K562 (cell line): ENCODE data around the gene SMG6. TPM values are rescaled to one million over a fixed set of nuclear protein-coding genes. Genes with fewer than 3 reads are reported as not detected.
A peak's percentile ranks its signal among the peaks of the same experiment; 100 is the strongest.

Experiments used
- ATAC-seq: fragments of 200-7000 bp; cut with Tn5 transposase; 3 replicates; pipeline ENCODE4 v1.9.1; 2020; ENCODE audit warnings: moderate library complexity
- BruUV-seq: library from RNA; stranded (reverse); fragments of 400-500 nt; replicated peaks from 2 replicates; lab custom pipeline; 2021; lab: Mats Ljungman, UMichigan
- CTCF ChIA-PET: fragments of 300-600 bp; formaldehyde crosslinking; extraction: SDS; loops from one replicate; lab custom pipeline; 2021; ENCODE audit warnings: low intra/inter-chr PET ratio; lab: Yijun Ruan, JAX
- POLR2A ChIA-PET: fragments of 300-600, 350-650 bp; sonication (Branson Sonifier 250); formaldehyde crosslinking; extraction: SDS; loops from one replicate; lab custom pipeline; 2021; ENCODE audit warnings: antibody characterized with exemption, inconsistent platforms; lab: Yijun Ruan, JAX
- DNase-seq, 4 experiments: peaks; one replicate each; pipeline versions ENCODE4 v3.0.0 to v3.0.0-alpha.2; 2011 to 2018; ENCODE audit warnings: low spot score in 3 of 4, mixed read lengths in 3 of 4; ENCODE audit errors: extremely low read depth in 1 of 4
- FAIRE-seq: peaks from 2 replicates; lab custom pipeline; 2011; peaks lifted over from hg19 to GRCh38; lab: Jason Lieb, UNC
- H2AFZ ChIP-seq: 2 replicates; pipeline ENCODE4 v1.6.0; 2011; ENCODE audit warnings: low read depth, low read length, control low read depth, inconsistent platforms
- H3K27ac ChIP-seq: fragments of 200-600 bp; 3 replicates; pipeline ENCODE4 v1.8.0; 2011; ENCODE audit warnings: low read depth, mild to moderate bottlenecking, control low read depth, inconsistent platforms, low read length, moderate library complexity, mixed read lengths; ENCODE audit errors: extremely low read depth
- H3K27me3 ChIP-seq, 2 experiments: fragments of 300-600 bp in 1 of 2; 2 replicates in 1 of 2; 3 replicates in 1 of 2; pipeline versions ENCODE4 v1.6.0 to v1.8.0; 2011; ENCODE audit warnings: inconsistent platforms in 2 of 2, low read length in 2 of 2, mild to moderate bottlenecking in 1 of 2, mixed read lengths in 1 of 2, moderate library complexity in 1 of 2; ENCODE audit not compliant: control insufficient read depth in 2 of 2, insufficient read depth in 2 of 2
- H3K36me3 ChIP-seq: fragments of 300-600 bp; 3 replicates; pipeline ENCODE4 v1.8.0; 2011; ENCODE audit warnings: mild to moderate bottlenecking, low read length, inconsistent platforms; ENCODE audit not compliant: control insufficient read depth, insufficient read depth
- H3K4me1 ChIP-seq, 2 experiments: fragments of 200-600 bp in 1 of 2; replicated peaks in 1 of 2; 2 replicates in 1 of 2; 3 replicates in 1 of 2; pipeline versions ENCODE4 v1.5.1 to v1.8.0; 2011; ENCODE audit warnings: inconsistent platforms in 2 of 2, low read length in 2 of 2, mild to moderate bottlenecking in 1 of 2, mixed read lengths in 1 of 2, moderate library complexity in 1 of 2; ENCODE audit not compliant: control insufficient read depth in 2 of 2, insufficient read depth in 2 of 2
- H3K4me2 ChIP-seq: 2 replicates; pipeline ENCODE4 v1.6.1; 2011; ENCODE audit warnings: low read length, control low read depth, inconsistent platforms, mixed read lengths; ENCODE audit not compliant: insufficient read depth
- H3K4me3 ChIP-seq: fragments of 200-600 bp; sonication (generic), shearing (Covaris generic); 2 replicates; pipeline ENCODE4 v1.5.1; 2016; ENCODE audit warnings: control low read depth, inconsistent platforms
- H3K79me2 ChIP-seq: fragments of 200-600 bp; 3 replicates; pipeline ENCODE4 v1.8.0; 2011; ENCODE audit warnings: low read length, inconsistent platforms; ENCODE audit not compliant: control insufficient read depth, insufficient read depth
- H3K9ac ChIP-seq, 2 experiments: 2 replicates each; pipeline versions ENCODE4 v1.6.0 to v1.6.1; 2011; ENCODE audit warnings: low read depth in 2 of 2, low read length in 2 of 2, control low read depth in 1 of 2, inconsistent platforms in 1 of 2, mild to moderate bottlenecking in 1 of 2, mixed read lengths in 1 of 2; ENCODE audit not compliant: insufficient read depth in 1 of 2
- H3K9me1 ChIP-seq: one replicate; pipeline ENCODE4 v1.6.0; 2011; ENCODE audit warnings: inconsistent platforms, mild to moderate bottlenecking, low read length, moderate library complexity; ENCODE audit not compliant: control insufficient read depth, insufficient read depth
- H3K9me3 ChIP-seq: replicated peaks from 2 replicates; pipeline ENCODE4 v1.5.1; 2011; ENCODE audit warnings: low read depth, low read length, inconsistent platforms; ENCODE audit not compliant: control insufficient read depth, insufficient read depth
- H4K20me1 ChIP-seq: replicated peaks from 2 replicates; pipeline ENCODE4 v1.6.1; 2011; ENCODE audit warnings: low read length, inconsistent platforms, mixed read lengths; ENCODE audit not compliant: control insufficient read depth, insufficient read depth
- WGBS: fragments of 100-300 bp; shearing (Covaris generic); methylation state at CpG from one replicate; pipeline ENCODE4 v1.1.6; 2016; ENCODE audit warnings: low coverage, mixed read lengths; ENCODE audit not compliant: insufficient coverage; ENCODE audit errors: missing lambda C conversion rate; 5-methylcytosine and 5-hydroxymethylcytosine counted together
- in situ Hi-C: fragments of 300-500 bp; cut with MboI; formaldehyde crosslinking; loops from 4 replicates; pipeline ENCODE4 v1.15.0; 2018; ENCODE audit warnings: inconsistent platforms, mixed read lengths
- intact Hi-C: fragments of 100-400 bp; cut with micrococcal nuclease; formaldehyde crosslinking; loops from 2 replicates; pipeline ENCODE4 v1.14.2; 2022
- polyA plus RNA-seq, 8 experiments: library from polyadenylated mRNA; depleted of rRNA in 4 of 8; stranded (reverse) in 5 of 8; unstranded in 3 of 8; fragments of >200 nt; fragmentation: Nextera tagmentation in 2 of 8; fragmentation: Illumina TruSeq in 1 of 8; extraction: Ambion mirVana in 2 of 8; extraction: Trizol in 1 of 8; gene quantifications; 2 replicates each; pipeline versions ENCODE4 v1.2.1 to v1.2.3, GENCODE V29; 2011 to 2014; ENCODE audit warnings: inconsistent platforms in 1 of 8, missing spikeins in 1 of 8
- total RNA-seq, 7 experiments: library from RNA; depleted of rRNA in 6 of 7; stranded (reverse); fragments of >200 nt in 6 of 7; fragmentation: Illumina TruSeq in 2 of 7; extraction: Trizol in 2 of 7; gene quantifications; 2 replicates each; pipeline versions ENCODE4 v1.2.1 to v1.2.3, GENCODE V29; 2011 to 2021; ENCODE audit warnings: low replicate concordance in 1 of 7
- TF ChIP-seq, protein P1 (sequence below): fragments of 450-650 bp; IDR thresholded peaks from 2 replicates; pipeline ENCODE4 v1.6.1; 2016; ENCODE audit warnings: missing biosample characterization, missing genetic modification characterization
- TF ChIP-seq, protein P2 (sequence below): IDR thresholded peaks from 2 replicates; pipeline ENCODE4 v1.6.1; 2014; ENCODE audit warnings: antibody characterized with exemption
- TF ChIP-seq, protein P3 (sequence below): fragments of 250-450 bp; sonication (Bioruptor Pico); IDR thresholded peaks from 2 replicates; pipeline ENCODE4 v1.4.0; 2020

Gene SMG6
- total and polyA plus RNA-seq, 9 of the 15 experiments (the other 6 are each of a cell fraction or from before 2014, with no cell fraction given), result 0.44 to 13.9 (median 6.0) TPM

DNA sequence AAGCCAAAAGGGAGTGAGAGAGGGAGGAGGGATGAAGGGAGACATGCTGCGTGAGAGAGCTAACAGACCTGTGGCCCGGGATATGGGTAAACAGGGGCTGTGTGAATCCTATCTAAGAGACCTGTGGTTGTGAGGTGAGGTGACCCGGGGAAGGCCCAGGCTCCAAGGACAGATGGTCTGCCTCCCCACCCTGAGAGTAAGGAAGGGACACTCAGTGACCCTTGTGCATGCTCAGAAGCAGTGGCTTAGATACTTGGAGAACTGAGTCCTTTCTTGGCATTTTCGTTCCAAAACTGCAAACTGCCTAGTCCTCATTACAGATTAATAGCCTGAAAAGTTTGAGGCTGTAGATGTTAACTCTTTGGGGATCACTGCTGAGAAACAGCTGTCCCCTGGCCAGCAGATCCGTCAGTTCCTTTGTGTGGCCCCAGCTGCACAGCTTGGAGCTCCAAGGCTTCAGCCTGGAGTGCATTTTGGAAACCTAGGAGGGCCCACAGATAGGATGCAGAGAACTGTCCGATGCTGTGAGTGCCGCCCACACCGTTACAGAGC lies 121.6 kb downstream of the SMG6 start:
- in situ Hi-C loops, result no loop called here
- Histone ChIP-seq H3K4me2 (no peak overlapping the region), H3K9ac (peak overlapping the region in 1 of 2 experiments; percentile 20; a peak in 1 of 4 replicates), H3K9me1 (no peaks in the 10 kb centered on the region), H3K4me3 (no peak overlapping the region), H2AFZ (no peak overlapping the region), H3K9me3 (no peaks in the 10 kb centered on the region), H3K4me1 (no peaks in the 10 kb centered on the region), H3K27me3 (no peaks in the 10 kb centered on the region), H3K36me3 (peaks cover 7% of the 10 kb centered on the region; the same call in 2 of the 3 replicates), H4K20me1 (no peaks in the 10 kb centered on the region), H3K27ac (no peak overlapping the region), H3K79me2 (no peaks in the 10 kb centered on the region)
- BruUV-seq, result no TSS peak
- ChIA-PET CTCF (no interaction called here), POLR2A (no interaction called here)
- ATAC-seq, result no peak
- TF ChIP-seq, protein P1, sequence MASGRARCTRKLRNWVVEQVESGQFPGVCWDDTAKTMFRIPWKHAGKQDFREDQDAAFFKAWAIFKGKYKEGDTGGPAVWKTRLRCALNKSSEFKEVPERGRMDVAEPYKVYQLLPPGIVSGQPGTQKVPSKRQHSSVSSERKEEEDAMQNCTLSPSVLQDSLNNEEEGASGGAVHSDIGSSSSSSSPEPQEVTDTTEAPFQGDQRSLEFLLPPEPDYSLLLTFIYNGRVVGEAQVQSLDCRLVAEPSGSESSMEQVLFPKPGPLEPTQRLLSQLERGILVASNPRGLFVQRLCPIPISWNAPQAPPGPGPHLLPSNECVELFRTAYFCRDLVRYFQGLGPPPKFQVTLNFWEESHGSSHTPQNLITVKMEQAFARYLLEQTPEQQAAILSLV (tag), result no peak
- TF ChIP-seq, protein P2, sequence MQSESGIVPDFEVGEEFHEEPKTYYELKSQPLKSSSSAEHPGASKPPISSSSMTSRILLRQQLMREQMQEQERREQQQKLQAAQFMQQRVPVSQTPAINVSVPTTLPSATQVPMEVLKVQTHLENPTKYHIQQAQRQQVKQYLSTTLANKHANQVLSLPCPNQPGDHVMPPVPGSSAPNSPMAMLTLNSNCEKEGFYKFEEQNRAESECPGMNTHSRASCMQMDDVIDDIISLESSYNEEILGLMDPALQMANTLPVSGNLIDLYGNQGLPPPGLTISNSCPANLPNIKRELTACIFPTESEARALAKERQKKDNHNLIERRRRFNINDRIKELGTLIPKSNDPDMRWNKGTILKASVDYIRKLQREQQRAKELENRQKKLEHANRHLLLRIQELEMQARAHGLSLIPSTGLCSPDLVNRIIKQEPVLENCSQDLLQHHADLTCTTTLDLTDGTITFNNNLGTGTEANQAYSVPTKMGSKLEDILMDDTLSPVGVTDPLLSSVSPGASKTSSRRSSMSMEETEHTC, result no peak
- TF ChIP-seq, protein P3, sequence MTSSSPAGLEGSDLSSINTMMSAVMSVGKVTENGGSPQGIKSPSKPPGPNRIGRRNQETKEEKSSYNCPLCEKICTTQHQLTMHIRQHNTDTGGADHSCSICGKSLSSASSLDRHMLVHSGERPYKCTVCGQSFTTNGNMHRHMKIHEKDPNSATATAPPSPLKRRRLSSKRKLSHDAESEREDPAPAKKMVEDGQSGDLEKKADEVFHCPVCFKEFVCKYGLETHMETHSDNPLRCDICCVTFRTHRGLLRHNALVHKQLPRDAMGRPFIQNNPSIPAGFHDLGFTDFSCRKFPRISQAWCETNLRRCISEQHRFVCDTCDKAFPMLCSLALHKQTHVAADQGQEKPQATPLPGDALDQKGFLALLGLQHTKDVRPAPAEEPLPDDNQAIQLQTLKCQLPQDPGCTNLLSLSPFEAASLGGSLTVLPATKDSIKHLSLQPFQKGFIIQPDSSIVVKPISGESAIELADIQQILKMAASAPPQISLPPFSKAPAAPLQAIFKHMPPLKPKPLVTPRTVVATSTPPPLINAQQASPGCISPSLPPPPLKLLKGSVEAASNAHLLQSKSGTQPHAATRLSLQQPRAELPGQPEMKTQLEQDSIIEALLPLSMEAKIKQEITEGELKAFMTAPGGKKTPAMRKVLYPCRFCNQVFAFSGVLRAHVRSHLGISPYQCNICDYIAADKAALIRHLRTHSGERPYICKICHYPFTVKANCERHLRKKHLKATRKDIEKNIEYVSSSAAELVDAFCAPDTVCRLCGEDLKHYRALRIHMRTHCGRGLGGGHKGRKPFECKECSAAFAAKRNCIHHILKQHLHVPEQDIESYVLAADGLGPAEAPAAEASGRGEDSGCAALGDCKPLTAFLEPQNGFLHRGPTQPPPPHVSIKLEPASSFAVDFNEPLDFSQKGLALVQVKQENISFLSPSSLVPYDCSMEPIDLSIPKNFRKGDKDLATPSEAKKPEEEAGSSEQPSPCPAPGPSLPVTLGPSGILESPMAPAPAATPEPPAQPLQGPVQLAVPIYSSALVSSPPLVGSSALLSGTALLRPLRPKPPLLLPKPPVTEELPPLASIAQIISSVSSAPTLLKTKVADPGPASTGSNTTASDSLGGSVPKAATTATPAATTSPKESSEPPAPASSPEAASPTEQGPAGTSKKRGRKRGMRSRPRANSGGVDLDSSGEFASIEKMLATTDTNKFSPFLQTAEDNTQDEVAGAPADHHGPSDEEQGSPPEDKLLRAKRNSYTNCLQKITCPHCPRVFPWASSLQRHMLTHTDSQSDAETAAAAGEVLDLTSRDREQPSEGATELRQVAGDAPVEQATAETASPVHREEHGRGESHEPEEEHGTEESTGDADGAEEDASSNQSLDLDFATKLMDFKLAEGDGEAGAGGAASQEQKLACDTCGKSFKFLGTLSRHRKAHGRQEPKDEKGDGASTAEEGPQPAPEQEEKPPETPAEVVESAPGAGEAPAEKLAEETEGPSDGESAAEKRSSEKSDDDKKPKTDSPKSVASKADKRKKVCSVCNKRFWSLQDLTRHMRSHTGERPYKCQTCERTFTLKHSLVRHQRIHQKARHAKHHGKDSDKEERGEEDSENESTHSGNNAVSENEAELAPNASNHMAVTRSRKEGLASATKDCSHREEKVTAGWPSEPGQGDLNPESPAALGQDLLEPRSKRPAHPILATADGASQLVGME (CRISPR knock-in tag), result no peak
- WGBS, result 77% methylated on average over 6 of the region's 8 CpGs
- FAIRE-seq, result no peak
- intact Hi-C loops, result no loop called here
- DNase-seq, result no peak
